A549 (cell line): ENCODE data around the gene DSP. TPM values are rescaled to one million over a fixed set of nuclear protein-coding genes. Genes with fewer than 3 reads are reported as not detected.

Experiments used
- ATAC-seq, 2 experiments: fragments of 200-7000 bp in 1 of 2; fragments of >200 bp in 1 of 2; cut with Nextera tagmentation in 1 of 2; cut with Tn5 transposase in 1 of 2; 3 replicates each; pipeline versions ENCODE4 v1.8.0 to v1.9.1; 2018 to 2020; ENCODE audit warnings: mild to moderate bottlenecking in 1 of 2, moderate library complexity in 1 of 2
- CTCF ChIA-PET: fragments of 300-600 bp; sonication (Branson Sonifier 250); formaldehyde crosslinking; extraction: SDS; loops from one replicate; lab custom pipeline; 2021; ENCODE audit warnings: antibody characterized with exemption, inconsistent platforms; lab: Yijun Ruan, JAX
- POLR2A ChIA-PET: fragments of 350-600 bp; formaldehyde crosslinking; extraction: SDS; loops from one replicate; lab custom pipeline; 2021; ENCODE audit warnings: antibody characterized with exemption, inconsistent platforms; lab: Yijun Ruan, JAX
- DNase-seq, 2 experiments: peaks; one replicate each; pipeline versions ENCODE4 v3.0.0 to v3.0.0-alpha.2; 2011 to 2016; ENCODE audit warnings: low read depth in 1 of 2, low spot score in 1 of 2
- FAIRE-seq: peaks from 2 replicates; lab custom pipeline; 2011; peaks lifted over from hg19 to GRCh38; lab: Jason Lieb, UNC
- H3K27ac ChIP-seq, 2 experiments: fragments of >200 bp; sonication (Bioruptor Twin); formaldehyde crosslinking; 3 replicates each; pipeline ENCODE4 v1.5.1; 2016 to 2017
- H3K4me1 ChIP-seq: fragments of >200 bp; sonication (Bioruptor Twin); formaldehyde crosslinking; 3 replicates; pipeline ENCODE4 v1.6.1; 2016
- H3K4me2 ChIP-seq: fragments of >200 bp; sonication (Bioruptor Twin); formaldehyde crosslinking; 3 replicates; pipeline ENCODE4 v1.6.1; 2016
- H3K4me3 ChIP-seq: fragments of >200 bp; sonication (Bioruptor Twin); formaldehyde crosslinking; 3 replicates; pipeline ENCODE4 v1.5.1; 2016
- H3K9me3 ChIP-seq: fragments of >200 bp; sonication (Bioruptor Twin); formaldehyde crosslinking; 3 replicates; pipeline ENCODE4 v1.6.1; 2016
- CBX2 ChIP-seq: fragments of 200-600 bp; sonication (generic); IDR thresholded peaks from 2 replicates; pipeline ENCODE4 v1.6.1; 2016; ENCODE audit warnings: low read depth, mild to moderate bottlenecking, borderline replicate concordance
- CBX8 ChIP-seq: fragments of 200-600 bp; sonication (generic); IDR thresholded peaks from 2 replicates; pipeline ENCODE4 v1.6.1; 2016
- CHD2 ChIP-seq: fragments of 150-350 bp; IDR thresholded peaks from 2 replicates; pipeline ENCODE4 v1.6.1; 2014; ENCODE audit warnings: low read length; ENCODE audit not compliant: partially characterized antibody
- CHD4 ChIP-seq: fragments of 200-600 bp; sonication (generic); IDR thresholded peaks from 2 replicates; pipeline ENCODE4 v1.6.1; 2016; ENCODE audit warnings: antibody characterized with exemption, mild to moderate bottlenecking, borderline replicate concordance
- CTCF ChIP-seq: fragments of >200 bp; sonication (Bioruptor Twin); formaldehyde crosslinking; IDR thresholded peaks from 3 replicates; pipeline ENCODE4 v1.5.1; 2016
- E2F6 ChIP-seq: IDR thresholded peaks from 2 replicates; pipeline ENCODE4 v1.6.1; 2012; ENCODE audit warnings: low read depth, borderline replicate concordance
- EHF ChIP-seq: fragments of 250-450 bp; sonication (Bioruptor Pico); IDR thresholded peaks from 2 replicates; pipeline ENCODE4 v1.5.0; 2020; ENCODE audit warnings: mild to moderate bottlenecking
- FOSB ChIP-seq: fragments of 250-450 bp; sonication (Bioruptor Pico); IDR thresholded peaks from 2 replicates; pipeline ENCODE4 v1.5.0; 2020; ENCODE audit warnings: mild to moderate bottlenecking, moderate library complexity
- FOSL2 ChIP-seq, 2 experiments: fragments of 450-650 bp in 1 of 2; fragments of >200 bp in 1 of 2; sonication (Bioruptor Twin) in 1 of 2; formaldehyde crosslinking; IDR thresholded peaks; 2 replicates each; pipeline versions ENCODE4 v1.5.0 to v1.6.1; 2016 to 2020; ENCODE audit warnings: mild to moderate bottlenecking in 1 of 2, moderate library complexity in 1 of 2
- HDAC2 ChIP-seq: fragments of 200-600 bp; sonication (generic); IDR thresholded peaks from 2 replicates; pipeline ENCODE4 v1.6.1; 2016
- HEYL ChIP-seq: fragments of 250-450 bp; sonication (Bioruptor Pico); IDR thresholded peaks from 2 replicates; pipeline ENCODE4 v1.8.0; 2021; ENCODE audit warnings: mild to moderate bottlenecking, moderate library complexity
- JUN ChIP-seq, 2 experiments: fragments of >200 bp; sonication (Bioruptor Twin); formaldehyde crosslinking; IDR thresholded peaks; 2 replicates in 1 of 2; 3 replicates in 1 of 2; pipeline ENCODE4 v1.6.1; 2016 to 2017
- JUNB ChIP-seq: fragments of >200 bp; sonication (Bioruptor Twin); formaldehyde crosslinking; IDR thresholded peaks from 2 replicates; pipeline ENCODE4 v1.6.1; 2016
- KDM5A ChIP-seq: fragments of 200-600 bp; sonication (generic); IDR thresholded peaks from 2 replicates; pipeline ENCODE4 v1.6.1; 2016; ENCODE audit warnings: antibody characterized with exemption, mild to moderate bottlenecking
- MYC ChIP-seq: IDR thresholded peaks from 2 replicates; pipeline ENCODE4 v1.6.1; 2012; ENCODE audit warnings: mild to moderate bottlenecking, inconsistent platforms, low read length, improper control_type of control experiment, borderline replicate concordance
- PBX3 ChIP-seq: IDR thresholded peaks from 2 replicates; pipeline ENCODE4 v1.6.1; 2012
- PHF8 ChIP-seq: fragments of 200-600 bp; sonication (generic); IDR thresholded peaks from 2 replicates; pipeline ENCODE4 v1.6.1; 2016; ENCODE audit warnings: low read depth, mild to moderate bottlenecking, antibody characterized with exemption, moderate library complexity, borderline replicate concordance
- POLR2A ChIP-seq: IDR thresholded peaks from 2 replicates; pipeline ENCODE4 v1.6.1; 2012; ENCODE audit warnings: mild to moderate bottlenecking, low read length
- REST ChIP-seq: fragments of 200-600 bp; sonication (generic); IDR thresholded peaks from 2 replicates; pipeline ENCODE4 v1.6.1; 2016; ENCODE audit warnings: antibody characterized with exemption, mild to moderate bottlenecking, moderate library complexity
- SMC3 ChIP-seq: fragments of >200 bp; sonication (Bioruptor Twin); formaldehyde crosslinking; IDR thresholded peaks from 3 replicates; pipeline ENCODE4 v1.6.1; 2018; ENCODE audit warnings: inconsistent platforms
- ZNF302 ChIP-seq: fragments of 250-450 bp; sonication (Bioruptor Pico); IDR thresholded peaks from 2 replicates; pipeline ENCODE4 v1.9.0; 2021; ENCODE audit warnings: inconsistent platforms, mild to moderate bottlenecking, moderate library complexity
- ZSCAN20 ChIP-seq: fragments of 250-450 bp; sonication (Bioruptor Pico); IDR thresholded peaks from 2 replicates; pipeline ENCODE4 v1.8.0; 2022; ENCODE audit warnings: mild to moderate bottlenecking, moderate library complexity
- WGBS: methylation state at CpG from one replicate; pipeline ENCODE4 v1.1.6; 2017; ENCODE audit errors: missing lambda C conversion rate; 5-methylcytosine and 5-hydroxymethylcytosine counted together
- polyA minus RNA-seq: library from RNA; depleted of rRNA, polyadenylated mRNA; stranded (reverse); fragments of >200 nt; gene quantifications from 2 replicates; pipeline ENCODE4 v1.2.3, GENCODE V29; 2011; rRNA and poly(A)+ RNA removed
- polyA plus RNA-seq, 4 experiments: library from polyadenylated mRNA; depleted of rRNA in 3 of 4; stranded (reverse); fragments of >200 nt; fragmentation: RNase III in 1 of 4; extraction: RNeasy Plus Mini Kit Qiagen cat#74134 plus additional on column Dnase treatment in 1 of 4; gene quantifications; 2 replicates in 3 of 4; 3 replicates in 1 of 4; pipeline ENCODE4 v1.2.3, GENCODE V29; 2011 to 2017

Gene DSP
- polyA plus RNA-seq (2011; rRNA removed) (34.1 and 45.4 TPM in 2 replicates), polyA plus RNA-seq (2017; fragmentation: RNase III; extraction: RNeasy Plus Mini Kit Qiagen cat#74134 plus additional on column Dnase treatment) (12.9 to 15.2 TPM (median 14.1 TPM) in 3 replicates), polyA minus RNA-seq (60.2 and 72.2 TPM in 2 replicates)
- 5.0 and 5.3 TPM in 2 replicates for polyA plus RNA-seq (2012; cell fraction: cytosol; rRNA removed)
- polyA plus RNA-seq (2012; cell fraction: nucleus; rRNA removed) = 10.2 and 13.4 TPM in 2 replicates

GRCh38 chr6:7541175-7542064 is at the start of gene DSP:
DSP (plus strand) TSS chr6:7541671; CDS start chr6:7541916, 245 bp downstream.
- peaks cover 22% of the 10 kb centered on the region for H3K4me1 ChIP-seq
- H3K4me3 ChIP-seq = peak within 1 kb of the TSS; percentile 66
- peak; percentile 72 to 79 for ATAC-seq
- peak within 1 kb of the TSS; percentile 86 to 95 for H3K27ac ChIP-seq
- POLR2A ChIA-PET = interaction anchor here (0.5 to 2.2 kb wide), 8 partner anchors 36 to 152 kb away, joined by 3 to 11 read pairs (median 4); partner anchors contain the start of genes CAGE1, RIOK1 and SNRNP48
- H3K9me3 ChIP-seq = no peaks in the 10 kb centered on the region
- WGBS = 4% methylated on average over 11 of the region's 105 CpGs
- TF ChIP-seq POLR2A (peak; percentile 69), CHD4 (no peak), HEYL (no peak), JUNB (no peak), CHD2 (peak; percentile 18), REST (peak; percentile 34), E2F6 (0 out of 2 replicates have a peak, but pooled peaks have one; percentile 30), CBX2 (no peak), FOSB (CRISPR knock-in tag) (no peak), JUN (IDR thresholded peaks at IDR 0.05) (no peak), CTCF (no peak), KDM5A (no peak), EHF (CRISPR knock-in tag) (no peak), PBX3 (no peak), ZSCAN20 (CRISPR knock-in tag) (no peak), SMC3 (0 out of 3 replicates have a peak, but pooled peaks have one; percentile 12), PHF8 (peak; percentile 40; the same call in 1 of the 2 replicates), CBX8 (no peak), HDAC2 (no peak), FOSL2 (IDR thresholded peaks at IDR 0.05) (no peak), FOSL2 (CRISPR knock-in tag; IDR thresholded peaks at IDR 0.05) (no peak), ZNF302 (CRISPR knock-in tag) (no peak), MYC (peak; percentile 51; the same call in 1 of the 2 replicates)
- TF ChIP-seq, all 56 proteins: peak for 7
- DNase-seq = peak; percentile 55 to 69
- CTCF ChIA-PET = interaction anchor here (0.6 to 1.7 kb wide), 3 partner anchors 30 to 133 kb away, joined by 3 read pairs; no protein-coding TSS in a partner anchor
- FAIRE-seq = no peak
- peak within 1 kb of the TSS; percentile 88 for H3K4me2 ChIP-seq
